Measurements from ENCODE around the gene OBP2B. TPM values are rescaled to one million over a fixed set of nuclear protein-coding genes. Genes with fewer than 3 reads are reported as not detected.
"Not testable (repeated sequence)": the region's sequence is repeated elsewhere in the genome, so short reads cannot be mapped to it uniquely, and the experiment has no call there.

The OBP2B gene
- total RNA-seq, 1 donor from 2014 or later, result not detected

DNA sequence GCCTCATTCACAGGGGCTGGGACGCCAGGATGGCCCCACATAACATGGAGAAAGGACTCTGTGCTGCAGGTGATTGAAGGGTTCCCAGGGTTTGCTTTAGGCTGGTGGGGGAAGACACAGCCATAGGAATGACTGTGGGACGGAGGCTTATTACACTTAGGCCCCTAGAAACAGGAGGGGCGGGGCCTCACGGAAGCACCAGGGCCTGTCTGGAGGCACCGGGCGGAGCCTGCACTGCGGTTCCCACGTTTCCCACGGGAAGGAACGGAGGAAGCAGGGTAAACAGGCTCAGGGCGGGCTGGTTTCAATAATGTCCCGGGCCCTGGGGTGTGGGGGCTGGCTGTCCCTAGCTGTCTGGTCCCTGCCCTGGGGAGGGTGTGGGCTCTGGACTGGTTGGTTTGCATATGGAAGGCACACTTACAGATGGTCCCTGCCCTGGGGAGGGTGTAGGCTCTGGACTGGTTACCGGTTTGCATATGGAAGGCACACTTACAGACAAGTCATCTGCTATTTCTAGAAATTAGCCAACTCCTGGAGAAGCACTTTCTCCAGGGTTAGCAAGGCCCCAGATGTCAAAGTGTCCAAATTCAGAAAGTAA is 14.2 kb upstream of the OBP2B start:
- intact Hi-C loops (cut with micrococcal nuclease), result not testable (repeated sequence)

DNA sequence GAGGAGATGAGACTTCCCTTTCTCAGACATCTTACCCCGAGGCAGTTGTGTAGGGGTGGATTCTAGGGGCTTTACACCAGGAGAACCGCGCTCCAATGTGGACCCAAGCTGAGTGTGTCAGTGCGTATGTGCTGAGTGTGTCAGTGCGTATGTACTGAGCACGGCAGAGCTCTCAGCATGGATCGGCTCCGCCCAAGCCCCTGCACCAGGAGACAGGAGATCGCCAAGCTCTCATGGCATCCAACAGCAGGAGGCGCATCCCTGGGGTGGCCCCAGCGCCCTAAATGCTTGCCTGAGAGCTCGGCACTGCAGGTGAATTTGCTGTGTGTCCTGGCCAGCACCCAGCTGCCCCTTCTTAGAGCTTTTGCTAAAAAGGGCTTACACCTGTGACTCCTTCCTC is 12.9 kb upstream of the OBP2B start:
- intact Hi-C loops (cut with micrococcal nuclease), result not testable (repeated sequence)

DNA sequence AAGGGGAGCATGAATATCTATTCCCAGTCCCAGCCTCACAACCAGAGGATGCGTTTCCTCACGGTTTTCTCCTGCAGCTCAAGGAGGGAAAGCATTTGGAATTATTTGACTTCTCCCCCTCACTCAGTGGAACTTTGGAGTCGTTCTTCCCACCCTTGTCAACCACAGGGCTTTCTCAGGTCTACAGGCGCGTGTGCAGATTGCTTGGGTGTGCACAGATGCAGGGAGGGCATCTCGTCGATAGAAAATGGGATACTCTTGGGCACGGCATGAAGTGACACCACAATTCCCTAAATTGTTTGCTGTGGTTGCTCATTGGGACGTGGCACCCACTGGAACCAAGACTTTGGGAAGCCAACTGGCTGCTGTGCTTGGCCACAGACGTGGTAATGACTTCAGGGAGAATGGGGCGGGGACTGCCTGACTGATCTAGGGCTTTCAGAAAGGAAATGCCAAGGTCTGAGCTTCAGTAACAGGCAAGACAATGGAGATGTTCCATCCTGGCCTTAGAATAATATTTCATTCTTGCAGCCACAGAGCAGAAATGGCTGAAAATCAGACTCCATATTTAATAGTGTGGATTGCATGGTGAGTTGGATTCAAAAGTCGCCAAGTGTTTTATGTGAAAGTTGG is 12.2 kb upstream of the OBP2B start:
- intact Hi-C loops (cut with micrococcal nuclease), result no loop called here

DNA sequence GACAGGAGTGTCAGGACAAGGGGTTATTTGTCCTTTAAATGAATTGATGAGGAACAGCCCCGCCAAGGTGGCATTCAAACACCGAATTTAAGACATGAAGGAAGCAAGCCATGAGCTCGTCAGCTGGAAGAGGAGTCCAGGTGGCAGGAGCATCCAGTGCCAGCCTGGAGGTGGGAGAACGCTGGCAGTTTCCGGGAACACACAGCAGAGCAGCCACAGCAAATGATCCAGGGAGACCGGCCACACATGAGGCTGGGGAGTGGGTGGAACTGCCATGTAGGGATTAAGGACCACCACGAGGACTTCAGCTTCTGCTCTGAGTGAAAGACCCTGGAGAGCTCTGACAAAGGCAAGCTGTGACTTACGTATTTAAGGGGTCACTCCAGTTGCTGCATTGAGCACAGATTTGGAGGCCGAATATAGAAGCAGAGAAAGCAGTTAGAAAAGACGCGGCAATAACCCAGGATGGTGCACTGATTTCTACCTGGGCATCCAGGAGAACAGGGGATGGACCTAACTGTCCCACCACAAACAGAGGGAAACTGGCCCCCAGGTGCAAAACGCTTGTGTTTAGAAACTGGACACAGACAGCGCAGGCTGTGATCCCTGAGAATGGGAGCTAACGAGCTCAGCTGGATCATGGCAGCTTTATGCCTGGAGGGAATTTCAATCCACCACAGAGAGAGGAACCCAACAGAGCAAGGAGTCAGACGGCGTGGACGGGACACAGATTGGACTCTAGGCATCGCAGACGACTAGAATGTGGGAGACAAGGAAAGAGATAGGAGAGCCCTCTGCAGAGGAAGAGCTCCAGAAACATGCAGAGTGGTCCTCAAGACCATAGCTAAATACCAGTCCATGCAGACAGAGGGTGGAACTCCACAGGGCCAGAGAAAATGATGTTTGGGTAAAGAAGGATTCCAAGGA is 9.3 kb upstream of the OBP2B start:
- intact Hi-C loops (cut with micrococcal nuclease), result not testable (repeated sequence)

DNA sequence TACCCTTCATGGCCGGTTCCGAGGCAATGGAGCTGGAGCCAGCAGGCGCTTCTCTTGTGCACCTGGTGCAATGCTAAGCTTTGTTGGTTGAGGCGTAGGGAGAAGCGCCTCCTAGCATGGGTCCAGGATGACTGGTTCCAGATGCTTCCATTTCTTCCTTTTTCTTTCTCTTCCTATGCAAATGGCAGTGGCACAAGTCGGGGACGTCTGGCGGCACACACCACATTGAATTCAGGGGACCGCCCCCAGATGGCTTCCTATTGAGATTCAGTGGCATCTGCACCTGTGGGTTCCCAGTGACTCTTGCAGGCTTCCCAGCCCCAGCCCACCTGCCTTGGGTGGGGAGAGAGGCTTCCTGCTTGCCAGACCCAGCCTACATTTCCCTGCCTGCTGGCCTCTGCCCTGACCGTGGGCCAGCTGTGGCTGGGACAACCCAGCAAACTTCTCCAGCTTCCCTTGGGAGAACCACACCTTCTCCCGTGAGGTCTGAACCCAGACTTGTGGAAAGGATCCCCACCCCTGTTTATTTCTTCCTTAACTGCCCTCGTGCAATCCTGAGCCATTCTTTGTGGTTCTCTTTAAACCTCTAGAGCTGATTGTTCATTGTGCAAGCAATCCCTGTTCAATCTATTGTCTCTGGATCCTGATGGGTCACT is 8.4 kb upstream of the OBP2B start:
- intact Hi-C loops (cut with micrococcal nuclease), result not testable (repeated sequence)

- intact Hi-C loops (cut with micrococcal nuclease), result not testable (repeated sequence)
Measured at GRCh38 chr9:133214276-133214675, 5.2 kb upstream of the OBP2B start.

DNA sequence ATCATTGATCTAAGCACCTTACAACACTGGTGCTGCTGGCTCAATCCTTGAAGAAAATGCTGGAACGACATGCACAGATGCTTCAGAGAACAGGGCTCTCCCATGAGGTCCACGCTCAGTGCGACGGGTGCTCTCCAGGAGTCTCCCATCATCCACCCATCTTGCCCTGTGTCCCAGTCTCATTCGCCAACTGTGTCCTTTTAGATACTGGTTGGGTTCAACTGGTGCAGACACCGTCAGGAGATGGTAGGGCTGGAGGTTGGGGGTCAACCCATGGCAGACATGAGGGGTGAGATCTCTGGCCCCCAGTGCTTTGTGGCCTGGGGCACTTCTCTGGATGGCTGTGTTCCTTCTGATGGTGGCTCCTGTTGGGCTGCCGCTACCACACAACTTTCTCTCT is 1.6 kb upstream of the OBP2B start:
- intact Hi-C loops (cut with micrococcal nuclease), result no loop called here

DNA sequence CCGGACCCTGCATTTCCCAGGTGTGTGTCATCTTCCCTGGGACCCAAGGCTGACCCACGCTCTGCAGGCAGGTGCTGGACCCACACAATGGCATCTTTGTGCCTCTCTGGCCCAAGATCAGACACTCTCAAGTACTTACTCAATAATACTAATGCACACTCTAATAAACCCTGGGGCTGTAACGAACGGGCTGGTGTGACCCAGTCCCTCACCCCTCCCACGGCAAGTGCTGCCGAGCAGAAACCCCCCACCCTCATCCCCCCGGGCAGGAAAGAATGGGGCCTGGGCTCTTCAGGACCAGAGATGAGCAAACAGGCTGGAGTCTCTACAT is 1.1 kb upstream of the OBP2B start:
- intact Hi-C loops (cut with micrococcal nuclease), result no loop called here

DNA sequence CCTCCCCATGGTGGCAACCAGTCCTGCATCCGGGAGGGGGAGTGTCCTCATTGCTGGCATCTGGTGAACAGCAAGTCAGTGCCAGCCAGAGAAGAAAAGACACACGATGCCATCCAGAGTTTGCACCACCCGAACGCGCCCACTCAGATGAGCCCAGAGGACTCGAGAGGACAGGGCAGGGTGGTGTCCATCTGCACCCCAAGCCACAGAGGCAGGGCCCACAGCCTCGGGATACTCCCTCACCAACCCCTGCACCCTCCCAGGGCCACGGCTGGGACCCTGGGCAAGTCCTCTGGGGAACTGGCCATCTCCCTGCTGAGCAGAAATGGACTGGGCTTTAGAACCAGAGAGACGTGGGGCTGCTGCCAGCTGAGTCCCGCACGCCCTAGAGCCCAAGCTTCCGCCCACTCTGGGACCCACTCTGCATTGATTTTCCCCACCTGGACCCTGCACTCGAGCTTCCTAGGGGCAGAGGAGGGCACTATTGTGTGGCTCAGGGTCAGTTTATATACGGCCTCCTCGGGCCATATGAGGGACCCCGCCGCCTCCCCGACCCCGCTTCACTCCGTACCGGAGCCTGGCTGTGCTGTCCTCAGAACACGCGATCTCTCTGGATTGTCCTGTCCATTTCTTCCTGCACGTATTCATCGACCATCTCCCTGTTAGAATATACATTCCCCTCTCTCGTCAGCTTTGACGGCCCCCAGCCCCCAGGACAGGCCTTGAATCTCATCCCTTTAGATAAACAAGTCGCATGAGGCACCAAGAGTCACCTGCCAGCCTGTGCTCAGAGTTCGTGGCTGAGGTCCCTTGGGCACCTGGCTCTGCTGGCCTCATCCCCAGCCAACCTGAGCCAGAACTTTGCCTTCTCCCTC is 514 bp upstream of the OBP2B start:
- intact Hi-C loops (cut with micrococcal nuclease), result not testable (repeated sequence)

- intact Hi-C loops (cut with micrococcal nuclease), result not testable (repeated sequence)
Measured at GRCh38 chr9:133208171-133208879, 725 bp downstream of the OBP2B start.

DNA sequence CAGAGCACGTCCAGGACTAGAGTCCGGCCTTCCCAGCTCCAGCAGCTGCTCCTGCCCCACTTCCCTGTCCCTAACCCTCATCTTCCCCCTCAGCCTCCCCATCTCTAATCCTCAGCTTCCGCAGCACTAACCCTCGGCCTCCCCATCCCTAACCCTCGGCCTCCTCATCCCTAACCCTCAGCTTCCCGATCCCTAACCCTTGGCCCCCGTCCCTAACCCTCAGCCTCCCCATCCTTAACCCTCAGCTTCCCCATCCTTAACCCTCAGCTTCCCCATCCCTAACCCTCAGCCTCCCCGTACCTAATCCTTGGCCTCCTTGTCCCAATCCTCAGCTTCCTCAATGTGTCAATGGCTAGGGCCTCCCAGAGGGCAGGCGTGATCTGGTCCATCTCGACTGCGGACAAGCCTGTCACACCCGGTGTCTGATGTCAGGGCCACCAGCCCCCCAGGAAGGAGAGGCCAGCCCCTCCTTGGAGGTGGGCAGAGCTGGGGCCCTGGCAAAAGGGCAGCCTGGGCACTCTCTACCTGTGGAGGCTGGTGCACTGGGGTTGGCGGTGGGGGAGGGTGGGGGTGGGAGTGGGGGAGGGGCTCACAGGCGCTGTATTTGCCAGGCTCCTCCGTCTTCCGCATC is 1.4 kb downstream of the OBP2B start:
- intact Hi-C loops (cut with micrococcal nuclease), result no loop called here

GRCh38 chr9:133207021-133207531 is 2.0 kb downstream of the OBP2B start:
- intact Hi-C loops (cut with micrococcal nuclease), result no loop called here

DNA sequence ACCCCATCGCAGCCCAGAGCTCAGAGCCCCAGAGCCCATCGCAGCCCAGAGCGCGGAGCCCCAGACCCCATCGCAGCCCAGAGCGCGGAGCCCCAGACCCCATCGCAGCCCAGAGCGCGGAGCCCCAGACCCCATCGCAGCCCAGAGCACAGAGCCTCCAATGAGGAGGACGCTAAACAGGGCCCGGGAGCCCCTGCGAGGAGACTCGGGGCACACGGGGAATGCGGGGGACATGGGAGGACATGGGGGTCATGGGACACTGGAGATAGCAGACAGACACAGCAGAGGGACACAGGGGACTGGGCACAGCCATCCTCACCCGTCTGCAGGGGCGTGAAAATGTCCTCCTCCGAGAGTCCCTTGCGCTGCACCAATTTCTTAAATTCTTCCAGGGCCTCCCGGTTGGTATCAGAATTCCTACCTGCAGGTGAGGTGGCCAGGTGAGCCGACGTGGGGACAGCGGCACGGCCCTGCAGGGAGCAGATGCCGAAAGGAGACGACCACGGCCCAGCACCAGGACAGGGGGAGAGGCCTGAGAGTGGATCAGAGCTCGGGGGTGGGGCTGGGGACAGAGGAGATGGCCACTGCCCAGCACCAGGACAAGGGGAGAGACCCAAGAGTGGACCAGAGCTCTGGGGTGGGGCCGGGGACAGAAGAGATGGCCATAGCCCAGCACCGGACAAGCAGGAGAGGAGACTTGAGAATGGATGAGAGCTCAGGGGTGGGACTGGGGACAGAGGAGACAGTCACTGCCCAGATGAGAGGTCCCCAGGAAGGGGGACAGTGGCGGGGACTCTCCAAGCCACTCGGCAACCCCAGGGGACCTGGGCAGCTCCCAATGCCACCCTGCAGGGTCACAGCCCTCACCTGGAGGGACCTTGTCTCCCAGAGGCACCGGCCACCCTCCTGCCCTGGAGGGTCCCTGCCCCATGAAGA is 2.8 kb downstream of the OBP2B start:
- intact Hi-C loops (cut with micrococcal nuclease), result no loop called here

DNA sequence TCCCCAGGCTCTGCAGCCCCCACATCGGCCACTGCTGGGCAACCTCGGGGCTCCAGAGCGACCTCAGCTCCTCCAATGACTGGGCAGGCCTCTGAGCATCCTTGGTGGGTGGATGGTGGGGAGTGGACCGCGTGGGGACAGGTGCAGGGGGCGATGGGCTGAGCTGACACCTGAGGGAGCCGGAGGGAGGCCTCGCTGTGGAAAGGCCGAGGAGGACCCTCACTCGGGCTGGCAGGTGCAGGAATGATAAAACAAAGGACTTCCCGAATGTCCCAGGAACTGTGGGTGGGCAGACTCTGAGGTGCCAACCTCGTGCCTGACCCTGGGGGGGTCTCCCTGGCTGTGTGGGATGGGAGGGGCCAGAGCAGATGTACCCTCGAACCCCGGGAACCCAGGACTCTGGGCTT is 3.6 kb downstream of the OBP2B start:
- intact Hi-C loops (cut with micrococcal nuclease), result not testable (repeated sequence)

GRCh38 chr9:133204993-133205336 is 4.1 kb downstream of the OBP2B start:
- intact Hi-C loops (cut with micrococcal nuclease), result no loop called here

GRCh38 chr9:133204335-133204992 is 4.6 kb downstream of the OBP2B start:
- intact Hi-C loops (cut with micrococcal nuclease), result no loop called here

DNA sequence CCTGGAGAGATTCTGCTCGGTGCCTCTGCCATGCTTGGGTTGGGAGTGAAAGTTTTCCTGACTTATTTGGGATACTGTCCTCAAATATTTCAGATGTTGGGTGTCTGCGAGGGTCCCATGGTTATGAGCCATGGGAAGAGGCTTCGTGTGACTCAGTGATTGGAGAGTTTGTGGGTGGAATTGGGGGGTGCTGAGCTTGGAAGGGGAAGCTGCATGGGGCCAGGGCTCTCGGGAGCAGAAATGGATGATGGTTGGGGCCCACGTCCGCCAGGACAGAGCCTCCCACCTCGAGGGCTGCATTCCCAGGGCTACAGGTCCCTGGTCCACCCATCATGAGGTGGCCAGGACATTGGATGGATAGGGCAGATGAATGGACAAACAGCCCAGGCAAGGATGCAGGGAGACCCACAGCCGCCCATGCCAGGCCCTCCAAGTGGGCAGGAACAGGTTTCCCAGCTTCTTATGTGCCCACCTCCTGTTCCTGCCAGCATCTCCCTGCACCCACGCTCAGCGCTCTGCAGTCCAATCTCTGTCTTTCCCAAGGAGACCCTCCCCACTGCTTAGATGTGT is 5.5 kb downstream of the OBP2B start:
- intact Hi-C loops (cut with micrococcal nuclease), result no loop called here
